Glutamatergic neuron (in vitro differentiated cells): ENCODE results near the gene COL25A1. TPM values are rescaled to one million over a fixed set of nuclear protein-coding genes. Genes with fewer than 3 reads are reported as not detected.

Experiments used
- DNase-seq: peaks from one replicate; pipeline ENCODE4 v3.0.0; 2022
- H3K27ac Mint-ChIP-seq: one replicate; pipeline ENCODE4 v1.8.0; 2020; ENCODE audit warnings: mild to moderate bottlenecking, mixed read lengths, inconsistent platforms; ENCODE audit not compliant: unreplicated experiment
- H3K27me3 Mint-ChIP-seq: one replicate; pipeline ENCODE4 v1.8.0; 2020; ENCODE audit warnings: mild to moderate bottlenecking, moderate library complexity, mixed read lengths, inconsistent platforms; ENCODE audit not compliant: unreplicated experiment
- H3K36me3 Mint-ChIP-seq: one replicate; pipeline ENCODE4 v1.8.0; 2020; ENCODE audit warnings: mild to moderate bottlenecking, mixed read lengths, inconsistent platforms; ENCODE audit not compliant: unreplicated experiment
- H3K4me1 Mint-ChIP-seq: one replicate; pipeline ENCODE4 v1.8.0; 2020; ENCODE audit warnings: mild to moderate bottlenecking, low read depth, mixed read lengths, inconsistent platforms; ENCODE audit not compliant: unreplicated experiment
- H3K4me3 Mint-ChIP-seq: one replicate; pipeline ENCODE4 v1.8.0; 2020; ENCODE audit warnings: mild to moderate bottlenecking, mixed read lengths, inconsistent platforms; ENCODE audit not compliant: unreplicated experiment
- H3K9me3 Mint-ChIP-seq: one replicate; pipeline ENCODE4 v1.8.0; 2020; ENCODE audit warnings: mild to moderate bottlenecking, moderate library complexity, mixed read lengths, inconsistent platforms; ENCODE audit not compliant: unreplicated experiment
- CTCF ChIP-seq: fragments of 200-600 bp; sonication (generic); IDR thresholded peaks from one replicate; pipeline ENCODE4 v1.5.0; 2021; ENCODE audit not compliant: partially characterized antibody, unreplicated experiment
- total RNA-seq: library from RNA; stranded (reverse); fragmentation: NEBNext Ultra II Directional; extraction: Animal tissue kit (Norgen Biotek cat#: 25700); gene quantifications from one replicate; pipeline ENCODE4 v1.2.1, GENCODE V29; 2021; ENCODE audit not compliant: unreplicated experiment

The COL25A1 gene
- total RNA-seq, 1 donor from 2014 or later = 1.1 TPM

- H3K36me3 Mint-ChIP-seq = no peaks in the 10 kb centered on the region
- no peak for DNase-seq
- H3K27me3 Mint-ChIP-seq = no peaks in the 10 kb centered on the region
- no peak overlapping the region for H3K4me3 Mint-ChIP-seq
- no peak for TF ChIP-seq CTCF
- no peaks in the 10 kb centered on the region for H3K9me3 Mint-ChIP-seq
- no peak overlapping the region for H3K27ac Mint-ChIP-seq
- H3K4me1 Mint-ChIP-seq = no peaks in the 10 kb centered on the region
Observed at GRCh38 chr4:109186458-109186945, 116.0 kb downstream of the COL25A1 start.

- Mint-ChIP-seq H3K9me3 (no peaks in the 10 kb centered on the region), H3K27ac (no peak overlapping the region), H3K4me1 (no peaks in the 10 kb centered on the region), H3K36me3 (no peaks in the 10 kb centered on the region), H3K4me3 (no peak overlapping the region), H3K27me3 (no peaks in the 10 kb centered on the region)
- DNase-seq = no peak
- TF ChIP-seq CTCF = no peak
Observed at GRCh38 chr4:109185951-109186350, 116.5 kb downstream of the COL25A1 start.

- no peak overlapping the region for H3K27ac Mint-ChIP-seq
- no peaks in the 10 kb centered on the region for H3K9me3 Mint-ChIP-seq
Observed at GRCh38 chr4:109185548-109185947, 116.9 kb downstream of the COL25A1 start.

GRCh38 chr4:109184491-109184961 lies 117.9 kb downstream of the COL25A1 start:
- Mint-ChIP-seq H3K27me3 (no peaks in the 10 kb centered on the region), H3K36me3 (no peaks in the 10 kb centered on the region), H3K9me3 (no peaks in the 10 kb centered on the region), H3K4me1 (no peaks in the 10 kb centered on the region), H3K4me3 (no peak overlapping the region), H3K27ac (no peak overlapping the region)
- TF ChIP-seq CTCF = no peak
- no peak for DNase-seq

More at GRCh38 chr4:109185548-109185947, 116.9 kb downstream of the COL25A1 start:
- no peak for DNase-seq
- Mint-ChIP-seq H3K4me3 (no peak overlapping the region), H3K4me1 (no peaks in the 10 kb centered on the region), H3K36me3 (no peaks in the 10 kb centered on the region), H3K27me3 (no peaks in the 10 kb centered on the region)
- TF ChIP-seq CTCF = no peak

- no peaks in the 10 kb centered on the region for H3K27me3 Mint-ChIP-seq
- TF ChIP-seq CTCF = no peak
- no peak for DNase-seq
- H3K4me1 Mint-ChIP-seq = peaks cover 4% of the 10 kb centered on the region
- H3K4me3 Mint-ChIP-seq = no peak overlapping the region
- H3K9me3 Mint-ChIP-seq = no peaks in the 10 kb centered on the region
- no peak overlapping the region for H3K27ac Mint-ChIP-seq
- no peaks in the 10 kb centered on the region for H3K36me3 Mint-ChIP-seq
Observed at GRCh38 chr4:109183931-109184490, 118.4 kb downstream of the COL25A1 start.
